Endothelial cell (in vitro differentiated cells): ENCODE results near the gene SCYL1. TPM values are rescaled to one million over a fixed set of nuclear protein-coding genes. Genes with fewer than 3 reads are reported as not detected.
A peak's percentile ranks its signal among the peaks of the same experiment; 100 is the strongest.

Experiments
- DNase-seq: peaks from one replicate; pipeline ENCODE4 v3.0.0; 2021; ENCODE audit warnings: low spot score
- H3K27ac Mint-ChIP-seq: one replicate; pipeline ENCODE4 v1.8.0; 2021; ENCODE audit warnings: mixed read lengths, inconsistent platforms; ENCODE audit not compliant: unreplicated experiment
- H3K27me3 Mint-ChIP-seq: one replicate; pipeline ENCODE4 v1.8.0; 2021; ENCODE audit warnings: mild to moderate bottlenecking, moderate library complexity, mixed read lengths, inconsistent platforms; ENCODE audit not compliant: unreplicated experiment
- H3K36me3 Mint-ChIP-seq: one replicate; pipeline ENCODE4 v1.8.0; 2021; ENCODE audit warnings: mild to moderate bottlenecking, low read depth, mixed read lengths, inconsistent platforms; ENCODE audit not compliant: unreplicated experiment
- H3K4me1 Mint-ChIP-seq: one replicate; pipeline ENCODE4 v1.8.0; 2021; ENCODE audit warnings: mild to moderate bottlenecking, mixed read lengths, inconsistent platforms; ENCODE audit not compliant: unreplicated experiment
- H3K4me3 Mint-ChIP-seq: one replicate; pipeline ENCODE4 v1.8.0; 2021; ENCODE audit warnings: mild to moderate bottlenecking, mixed read lengths, inconsistent platforms; ENCODE audit not compliant: unreplicated experiment
- H3K9me3 Mint-ChIP-seq: one replicate; pipeline ENCODE4 v1.8.0; 2021; ENCODE audit warnings: mixed read lengths, inconsistent platforms; ENCODE audit not compliant: unreplicated experiment
- total RNA-seq: library from RNA; stranded (reverse); fragmentation: NEBNext Ultra II Directional; extraction: Animal tissue kit (Norgen Biotek cat#: 25700); gene quantifications from one replicate; pipeline ENCODE4 v1.2.1, GENCODE V29; 2021; ENCODE audit not compliant: unreplicated experiment
- TF ChIP-seq, protein P1 (sequence below): fragments of 200-600 bp; sonication (generic); IDR thresholded peaks from one replicate; pipeline ENCODE4 v1.5.0; 2021; ENCODE audit warnings: antibody characterized with exemption; ENCODE audit not compliant: unreplicated experiment

SCYL1 gene
- total RNA-seq, 1 donor from 2014 or later, result 99.1 TPM

- Mint-ChIP-seq H3K9me3 (no peaks in the 10 kb centered on the region), H3K36me3 (peaks cover 20% of the 10 kb centered on the region), H3K4me3 (peak overlapping the region; percentile 62), H3K27me3 (peaks cover 22% of the 10 kb centered on the region), H3K27ac (no peak overlapping the region), H3K4me1 (peaks cover 2% of the 10 kb centered on the region)
- TF ChIP-seq, protein P1, sequence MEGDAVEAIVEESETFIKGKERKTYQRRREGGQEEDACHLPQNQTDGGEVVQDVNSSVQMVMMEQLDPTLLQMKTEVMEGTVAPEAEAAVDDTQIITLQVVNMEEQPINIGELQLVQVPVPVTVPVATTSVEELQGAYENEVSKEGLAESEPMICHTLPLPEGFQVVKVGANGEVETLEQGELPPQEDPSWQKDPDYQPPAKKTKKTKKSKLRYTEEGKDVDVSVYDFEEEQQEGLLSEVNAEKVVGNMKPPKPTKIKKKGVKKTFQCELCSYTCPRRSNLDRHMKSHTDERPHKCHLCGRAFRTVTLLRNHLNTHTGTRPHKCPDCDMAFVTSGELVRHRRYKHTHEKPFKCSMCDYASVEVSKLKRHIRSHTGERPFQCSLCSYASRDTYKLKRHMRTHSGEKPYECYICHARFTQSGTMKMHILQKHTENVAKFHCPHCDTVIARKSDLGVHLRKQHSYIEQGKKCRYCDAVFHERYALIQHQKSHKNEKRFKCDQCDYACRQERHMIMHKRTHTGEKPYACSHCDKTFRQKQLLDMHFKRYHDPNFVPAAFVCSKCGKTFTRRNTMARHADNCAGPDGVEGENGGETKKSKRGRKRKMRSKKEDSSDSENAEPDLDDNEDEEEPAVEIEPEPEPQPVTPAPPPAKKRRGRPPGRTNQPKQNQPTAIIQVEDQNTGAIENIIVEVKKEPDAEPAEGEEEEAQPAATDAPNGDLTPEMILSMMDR, result no peak
- peak; percentile 53 for DNase-seq
These were observed 14.2 kb downstream of the SCYL1 start for GRCh38 chr11:65538915-65539743.

- DNase-seq, result no peak
- Mint-ChIP-seq H3K36me3 (peaks cover 18% of the 10 kb centered on the region), H3K4me3 (no peak overlapping the region), H3K9me3 (no peaks in the 10 kb centered on the region), H3K27ac (no peak overlapping the region), H3K4me1 (peaks cover 2% of the 10 kb centered on the region), H3K27me3 (peaks cover 25% of the 10 kb centered on the region)
- TF ChIP-seq, protein P1, result peak; percentile 12
These were observed 14.9 kb downstream of the SCYL1 start for GRCh38 chr11:65539744-65540289.

DNA sequence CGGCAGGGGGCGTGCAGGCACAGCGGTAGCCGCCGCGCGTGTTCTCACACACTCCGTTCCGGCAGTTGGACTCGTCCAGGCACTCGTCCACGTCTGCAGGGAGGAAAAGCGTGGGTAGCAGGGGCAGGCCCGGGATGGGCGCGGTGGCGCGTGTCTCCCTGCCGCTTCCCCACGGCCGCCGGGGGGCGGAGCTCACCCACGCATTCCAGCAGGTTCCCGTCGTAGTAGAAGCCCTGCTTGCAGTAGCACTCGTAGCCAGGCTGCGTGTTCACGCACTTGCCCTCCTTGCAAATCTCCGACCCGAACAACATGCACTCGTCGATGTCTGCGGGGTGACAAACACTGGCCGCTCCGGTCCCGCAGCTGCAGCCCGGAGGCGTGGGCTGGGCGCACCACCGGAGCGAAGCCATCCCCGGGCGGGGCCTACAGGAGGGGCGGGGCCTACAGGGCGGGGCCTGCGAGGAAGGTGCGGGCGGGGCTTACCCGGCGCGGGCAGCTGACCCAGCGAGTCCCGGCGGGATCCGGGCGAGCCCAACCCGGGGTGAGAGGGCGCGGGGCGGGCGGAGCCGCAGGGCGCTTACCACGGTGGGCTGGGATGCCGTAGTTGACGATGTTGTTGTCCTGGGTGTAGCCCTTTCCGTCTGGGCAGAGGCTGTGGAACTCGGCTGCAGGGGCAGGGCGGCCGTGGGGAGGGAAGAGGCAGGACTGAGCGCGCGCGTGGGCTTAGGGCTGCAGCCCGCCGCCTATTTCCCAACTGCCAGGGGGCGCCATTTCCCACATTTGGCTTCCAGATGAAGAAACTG is 15.6 kb downstream of the SCYL1 start:
- TF ChIP-seq, protein P1, result peak; percentile 88
- no peaks in the 10 kb centered on the region for H3K9me3 Mint-ChIP-seq
- H3K4me1 Mint-ChIP-seq, result peaks cover 2% of the 10 kb centered on the region
- H3K36me3 Mint-ChIP-seq, result peaks cover 17% of the 10 kb centered on the region
- H3K27me3 Mint-ChIP-seq, result peaks cover 29% of the 10 kb centered on the region
- H3K4me3 Mint-ChIP-seq, result peak overlapping the region; percentile 83
- H3K27ac Mint-ChIP-seq, result no peak overlapping the region
- peak; percentile 88 for DNase-seq

- DNase-seq, result no peak
- peaks cover 13% of the 10 kb centered on the region for H3K36me3 Mint-ChIP-seq
- peak overlapping the region; percentile 83 for H3K4me3 Mint-ChIP-seq
- TF ChIP-seq, protein P1, result peak; percentile 33
- H3K27me3 Mint-ChIP-seq, result peaks cover 33% of the 10 kb centered on the region
- H3K9me3 Mint-ChIP-seq, result no peaks in the 10 kb centered on the region
- peak overlapping the region; percentile 30 for H3K27ac Mint-ChIP-seq
- peaks cover 8% of the 10 kb centered on the region for H3K4me1 Mint-ChIP-seq
These were observed 16.5 kb downstream of the SCYL1 start for GRCh38 chr11:65541093-65541982.
